OCI-LY1 (cell line): ENCODE results near the gene IGF1R.

Experiments used
- H2AFZ ChIP-seq: fragments of 200-600 bp; sonication (generic), shearing (Covaris generic); 2 replicates; pipeline ENCODE4 v1.6.0; 2014; ENCODE audit warnings: antibody characterized with exemption, mild to moderate bottlenecking, low read length
- H3F3A ChIP-seq: fragments of 200-600 bp; sonication (generic), shearing (Covaris generic); 2 replicates; pipeline ENCODE4 v1.6.0; 2014; ENCODE audit warnings: mild to moderate bottlenecking, antibody characterized with exemption, low read length, moderate library complexity; ENCODE audit not compliant: insufficient read depth
- H3K27ac ChIP-seq: fragments of 200-600 bp; sonication (generic); 2 replicates; pipeline ENCODE4 v1.5.1; 2014; ENCODE audit warnings: low read length, mixed run types, mild to moderate bottlenecking, low read depth; ENCODE audit not compliant: poor library complexity, severe bottlenecking
- H3K27me3 ChIP-seq: fragments of 200-600 bp; sonication (generic); 2 replicates; pipeline ENCODE4 v1.6.0; 2014; ENCODE audit warnings: antibody characterized with exemption, mild to moderate bottlenecking, low read length, moderate library complexity; ENCODE audit not compliant: insufficient read depth
- H3K36me3 ChIP-seq: fragments of 200-600 bp; sonication (generic); 2 replicates; pipeline ENCODE4 v1.6.1; 2014; ENCODE audit warnings: mild to moderate bottlenecking, antibody characterized with exemption, low read length, moderate library complexity, mixed read lengths; ENCODE audit not compliant: insufficient read depth
- H3K4me1 ChIP-seq: fragments of 200-600 bp; sonication (generic); 2 replicates; pipeline ENCODE4 v1.5.1; 2014; ENCODE audit warnings: mild to moderate bottlenecking, low read length, moderate library complexity; ENCODE audit not compliant: insufficient read depth, severe bottlenecking
- H3K4me2 ChIP-seq: fragments of 200-600 bp; sonication (generic), shearing (Covaris generic); 2 replicates; pipeline ENCODE4 v1.6.1; 2014; ENCODE audit warnings: low read length
- H3K4me3 ChIP-seq: fragments of 200-600 bp; sonication (generic); 2 replicates; pipeline ENCODE4 v1.5.1; 2014; ENCODE audit warnings: low read length, low read depth, mild to moderate bottlenecking, mixed read lengths; ENCODE audit not compliant: poor library complexity, severe bottlenecking
- H3K79me2 ChIP-seq: fragments of 200-600 bp; shearing (Covaris generic); 2 replicates; pipeline ENCODE4 v1.6.1; 2016; ENCODE audit warnings: mixed run types, low read length, mixed read lengths; ENCODE audit not compliant: insufficient read depth
- H3K9ac ChIP-seq: fragments of 200-600 bp; sonication (generic), shearing (Covaris generic); 2 replicates; pipeline ENCODE4 v1.6.1; 2014; ENCODE audit warnings: mild to moderate bottlenecking, low read length, mixed read lengths
- H3K9me2 ChIP-seq: fragments of 200-600 bp; sonication (generic), shearing (Covaris generic); 2 replicates; pipeline ENCODE4 v1.6.1; 2014; ENCODE audit warnings: low read depth, mild to moderate bottlenecking, low read length, mixed read lengths
- H3K9me3 ChIP-seq: fragments of 200-600 bp; shearing (Covaris generic); 2 replicates; pipeline ENCODE4 v1.6.1; 2014; ENCODE audit warnings: low read length, mixed read lengths
- H4K20me1 ChIP-seq: fragments of 200-600 bp; sonication (generic), shearing (Covaris generic); 2 replicates; pipeline ENCODE4 v1.6.0; 2016; ENCODE audit warnings: mild to moderate bottlenecking, low read length; ENCODE audit not compliant: insufficient read depth
- CTCF ChIP-seq: fragments of 200-600 bp; sonication (generic), shearing (Covaris generic); IDR thresholded peaks from 2 replicates; pipeline ENCODE4 v1.5.1; 2017; ENCODE audit warnings: mild to moderate bottlenecking, antibody characterized with exemption, low read length, moderate library complexity, mixed read lengths
- EZH2 ChIP-seq: fragments of 200-600 bp; sonication (generic), shearing (Covaris generic); IDR thresholded peaks from 2 replicates; pipeline ENCODE4 v1.8.0; 2017; ENCODE audit warnings: borderline replicate concordance, mixed run types, mild to moderate bottlenecking, antibody characterized with exemption, low read length, moderate library complexity, mixed read lengths

IGF1R gene

GRCh38 chr15:98873441-98874218 is 225.3 kb downstream of the IGF1R start:
- Histone ChIP-seq H3K27ac (no peak overlapping the region), H3K9ac (no peak overlapping the region)
- TF ChIP-seq CTCF (no peak), EZH2 (no peak)

GRCh38 chr15:98874370-98874769 is 226.0 kb downstream of the IGF1R start:
- Histone ChIP-seq H3K36me3 (no peaks in the 10 kb centered on the region), H3K27me3 (no peaks in the 10 kb centered on the region), H4K20me1 (no peaks in the 10 kb centered on the region), H3K79me2 (no peaks in the 10 kb centered on the region), H3K9ac (no peak overlapping the region), H3K4me1 (no peaks in the 10 kb centered on the region), H3K9me2 (no peaks in the 10 kb centered on the region), H3K27ac (no peak overlapping the region), H3K4me2 (no peak overlapping the region), H2AFZ (no peak overlapping the region), H3K9me3 (no peaks in the 10 kb centered on the region), H3K4me3 (no peak overlapping the region), H3F3A (no peaks in the 10 kb centered on the region)
- TF ChIP-seq CTCF (no peak), EZH2 (no peak)

More at GRCh38 chr15:98873441-98874218, 225.3 kb downstream of the IGF1R start:
- H3K9me2 ChIP-seq, result no peaks in the 10 kb centered on the region
- H3K4me1 ChIP-seq, result no peaks in the 10 kb centered on the region
- no peak overlapping the region for H2AFZ ChIP-seq
- no peak overlapping the region for H3K4me3 ChIP-seq
- no peaks in the 10 kb centered on the region for H3K36me3 ChIP-seq
- no peaks in the 10 kb centered on the region for H3K79me2 ChIP-seq
- no peaks in the 10 kb centered on the region for H4K20me1 ChIP-seq
- H3K27me3 ChIP-seq, result no peaks in the 10 kb centered on the region
- H3K9me3 ChIP-seq, result no peaks in the 10 kb centered on the region
- H3F3A ChIP-seq, result no peaks in the 10 kb centered on the region
- no peak overlapping the region for H3K4me2 ChIP-seq

- Histone ChIP-seq H3K9ac (no peak overlapping the region), H3K9me2 (no peaks in the 10 kb centered on the region), H4K20me1 (no peaks in the 10 kb centered on the region), H3K4me2 (no peak overlapping the region), H3K4me3 (no peak overlapping the region), H3K4me1 (no peaks in the 10 kb centered on the region), H3K9me3 (no peaks in the 10 kb centered on the region), H3K27ac (no peak overlapping the region), H3K79me2 (no peaks in the 10 kb centered on the region), H3K36me3 (no peaks in the 10 kb centered on the region), H2AFZ (no peak overlapping the region), H3K27me3 (no peaks in the 10 kb centered on the region), H3F3A (no peaks in the 10 kb centered on the region)
- no peak for TF ChIP-seq EZH2
- no peak for TF ChIP-seq CTCF
Observed at GRCh38 chr15:98874773-98875172, 226.4 kb downstream of the IGF1R start.
